ENCODE measurements around the gene ST3GAL4. TPM values are rescaled to one million over a fixed set of nuclear protein-coding genes. Genes with fewer than 3 reads are reported as not detected.

Gene ST3GAL4
- total RNA-seq, 1 experiment from 2014 or later = 13.1 TPM

DNA sequence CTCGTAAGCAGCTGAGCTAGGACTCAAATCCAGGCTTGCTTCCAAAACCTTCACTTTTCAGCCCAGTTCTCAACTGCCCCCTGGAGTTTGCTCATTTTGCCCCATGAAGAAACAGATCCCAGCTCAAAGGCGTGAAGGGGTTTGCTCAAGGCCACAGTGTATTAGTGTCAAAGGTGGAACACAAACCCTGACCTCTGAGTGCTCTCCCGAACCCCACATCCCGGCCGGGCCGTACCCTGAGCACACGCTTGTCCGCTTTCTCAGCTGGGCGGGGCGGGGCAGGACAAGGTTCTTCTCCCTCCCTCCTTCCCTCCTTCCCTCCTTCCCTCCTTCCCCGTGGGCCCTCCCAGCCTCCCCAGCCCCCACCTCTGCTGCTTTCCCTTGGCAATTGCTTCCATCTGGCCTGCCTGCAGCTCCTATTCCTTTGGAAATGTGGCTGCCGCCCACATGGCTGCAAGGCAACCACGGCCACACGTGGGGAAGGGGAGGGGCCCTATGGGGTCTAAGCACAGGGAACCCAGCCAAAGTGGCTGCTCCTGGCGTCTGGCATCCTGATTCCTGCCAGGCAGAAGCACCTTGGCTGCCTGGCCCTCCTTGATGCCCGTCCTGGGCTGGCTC is 4.1 kb downstream of the ST3GAL4 start:
- Histone ChIP-seq H3K36me3 (ENCODE audit: control insufficient read depth in 1 of 2, insufficient read depth in 2 of 2, low read length in 2 of 2) (no peaks in the 10 kb centered on the region), H3K27ac (ENCODE audit: low read depth, low read length) (no peak overlapping the region), H3K4me1 (ENCODE audit: control insufficient read depth in 1 of 2, insufficient read depth in 2 of 2, low read length in 2 of 2) (peaks cover 11 to 33% of the 10 kb centered on the region in 2 experiments), H3K9me3 (ENCODE audit: control insufficient read depth in 1 of 2, insufficient read depth in 1 of 2, low read depth in 1 of 2, low read length in 2 of 2) (no peaks in the 10 kb centered on the region), H3K4me2 (ENCODE audit: low read length) (no peak overlapping the region), H3K9ac (ENCODE audit: low read length) (no peak overlapping the region), H3K9me2 (ENCODE audit: insufficient read depth) (no peaks in the 10 kb centered on the region), H3K4me3 (replicated peaks in 1 of 2; ENCODE audit: low read depth in 1 of 2, low read length in 2 of 2) (no peak overlapping the region), H4K20me1 (ENCODE audit: insufficient read depth) (no peaks in the 10 kb centered on the region), H3K27me3 (ENCODE audit: insufficient read depth, low read length) (no peaks in the 10 kb centered on the region), H2AFZ (ENCODE audit: low read depth, low read length, poor library complexity, severe bottlenecking) (no peak overlapping the region), H3K79me2 (ENCODE audit: insufficient read depth, low read length) (peaks cover 7% of the 10 kb centered on the region; the same call in 1 of the 2 replicates)
- DNase-seq (ENCODE audit: low read depth, low spot score) (no peak), ATAC-seq (no peak)
- BruUV-seq (replicated peaks) = no TSS peak
- ChIA-PET RAD21 (ENCODE audit: low non-redundant PET in 1 of 2, low total read pairs in 2 of 2, uncharacterized antibody in 2 of 2, unreplicated experiment in 2 of 2) (no interaction called here), POLR2A (no interaction called here), CTCF (interaction anchor here (0.6 to 0.8 kb wide), 2 partner anchors 42 to 121 kb away, joined by 3 read pairs; no protein-coding TSS in a partner anchor)
- intact Hi-C loops (cut with micrococcal nuclease) = no loop called here
- TF ChIP-seq, protein P1, sequence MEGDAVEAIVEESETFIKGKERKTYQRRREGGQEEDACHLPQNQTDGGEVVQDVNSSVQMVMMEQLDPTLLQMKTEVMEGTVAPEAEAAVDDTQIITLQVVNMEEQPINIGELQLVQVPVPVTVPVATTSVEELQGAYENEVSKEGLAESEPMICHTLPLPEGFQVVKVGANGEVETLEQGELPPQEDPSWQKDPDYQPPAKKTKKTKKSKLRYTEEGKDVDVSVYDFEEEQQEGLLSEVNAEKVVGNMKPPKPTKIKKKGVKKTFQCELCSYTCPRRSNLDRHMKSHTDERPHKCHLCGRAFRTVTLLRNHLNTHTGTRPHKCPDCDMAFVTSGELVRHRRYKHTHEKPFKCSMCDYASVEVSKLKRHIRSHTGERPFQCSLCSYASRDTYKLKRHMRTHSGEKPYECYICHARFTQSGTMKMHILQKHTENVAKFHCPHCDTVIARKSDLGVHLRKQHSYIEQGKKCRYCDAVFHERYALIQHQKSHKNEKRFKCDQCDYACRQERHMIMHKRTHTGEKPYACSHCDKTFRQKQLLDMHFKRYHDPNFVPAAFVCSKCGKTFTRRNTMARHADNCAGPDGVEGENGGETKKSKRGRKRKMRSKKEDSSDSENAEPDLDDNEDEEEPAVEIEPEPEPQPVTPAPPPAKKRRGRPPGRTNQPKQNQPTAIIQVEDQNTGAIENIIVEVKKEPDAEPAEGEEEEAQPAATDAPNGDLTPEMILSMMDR (IDR thresholded peaks at IDR 0.05 in 2 of 3, conservative IDR thresholded peaks at IDR 0.05 in 1 of 3; ENCODE audit: borderline replicate concordance in 1 of 3, insufficient read depth in 1 of 3, low read depth in 2 of 3, low read length in 2 of 3) = no peak
- TF ChIP-seq JUND (IDR thresholded peaks at IDR 0.05) = no peak
- no peak for TF ChIP-seq ELF1 (IDR thresholded peaks at IDR 0.05; ENCODE audit: borderline replicate concordance, low read depth)
- no peak for TF ChIP-seq SIN3A (IDR thresholded peaks at IDR 0.05; ENCODE audit: low read depth)
- no peak for TF ChIP-seq SRF (IDR thresholded peaks at IDR 0.05; ENCODE audit: low read depth)
- no peak for TF ChIP-seq EZH2phosphoT487 (IDR thresholded peaks at IDR 0.05; ENCODE audit: borderline replicate concordance)
- TF ChIP-seq TCF7L2 (IDR thresholded peaks at IDR 0.05; ENCODE audit: borderline replicate concordance, extremely low read depth, insufficient read depth, insufficient read length) = no peak
- no peak for TF ChIP-seq EZH2 (IDR thresholded peaks at IDR 0.05)
- TF ChIP-seq CEBPB (IDR thresholded peaks at IDR 0.05; ENCODE audit: low read depth) = no peak
- TF ChIP-seq, protein P2, sequence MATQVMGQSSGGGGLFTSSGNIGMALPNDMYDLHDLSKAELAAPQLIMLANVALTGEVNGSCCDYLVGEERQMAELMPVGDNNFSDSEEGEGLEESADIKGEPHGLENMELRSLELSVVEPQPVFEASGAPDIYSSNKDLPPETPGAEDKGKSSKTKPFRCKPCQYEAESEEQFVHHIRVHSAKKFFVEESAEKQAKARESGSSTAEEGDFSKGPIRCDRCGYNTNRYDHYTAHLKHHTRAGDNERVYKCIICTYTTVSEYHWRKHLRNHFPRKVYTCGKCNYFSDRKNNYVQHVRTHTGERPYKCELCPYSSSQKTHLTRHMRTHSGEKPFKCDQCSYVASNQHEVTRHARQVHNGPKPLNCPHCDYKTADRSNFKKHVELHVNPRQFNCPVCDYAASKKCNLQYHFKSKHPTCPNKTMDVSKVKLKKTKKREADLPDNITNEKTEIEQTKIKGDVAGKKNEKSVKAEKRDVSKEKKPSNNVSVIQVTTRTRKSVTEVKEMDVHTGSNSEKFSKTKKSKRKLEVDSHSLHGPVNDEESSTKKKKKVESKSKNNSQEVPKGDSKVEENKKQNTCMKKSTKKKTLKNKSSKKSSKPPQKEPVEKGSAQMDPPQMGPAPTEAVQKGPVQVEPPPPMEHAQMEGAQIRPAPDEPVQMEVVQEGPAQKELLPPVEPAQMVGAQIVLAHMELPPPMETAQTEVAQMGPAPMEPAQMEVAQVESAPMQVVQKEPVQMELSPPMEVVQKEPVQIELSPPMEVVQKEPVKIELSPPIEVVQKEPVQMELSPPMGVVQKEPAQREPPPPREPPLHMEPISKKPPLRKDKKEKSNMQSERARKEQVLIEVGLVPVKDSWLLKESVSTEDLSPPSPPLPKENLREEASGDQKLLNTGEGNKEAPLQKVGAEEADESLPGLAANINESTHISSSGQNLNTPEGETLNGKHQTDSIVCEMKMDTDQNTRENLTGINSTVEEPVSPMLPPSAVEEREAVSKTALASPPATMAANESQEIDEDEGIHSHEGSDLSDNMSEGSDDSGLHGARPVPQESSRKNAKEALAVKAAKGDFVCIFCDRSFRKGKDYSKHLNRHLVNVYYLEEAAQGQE (IDR thresholded peaks at IDR 0.05; ENCODE audit: low read depth) = no peak
- TF ChIP-seq RAD21 (IDR thresholded peaks at IDR 0.05; ENCODE audit: low read depth) = no peak
- no peak for TF ChIP-seq ZFX (IDR thresholded peaks at IDR 0.05)
- TF ChIP-seq CBX3 (IDR thresholded peaks at IDR 0.05; ENCODE audit: low read depth) = no peak
- TF ChIP-seq POLR2A (IDR thresholded peaks at IDR 0.05; ENCODE audit: borderline replicate concordance, extremely low read depth, insufficient read depth, insufficient read length) = no peak
- TF ChIP-seq EGR1 (IDR thresholded peaks at IDR 0.05; ENCODE audit: low read depth) = no peak
- TF ChIP-seq SP1 (IDR thresholded peaks at IDR 0.05; ENCODE audit: low read depth) = no peak
- TF ChIP-seq POLR2AphosphoS5 (IDR thresholded peaks at IDR 0.05; ENCODE audit: low read depth, low read length) = no peak
- TF ChIP-seq FOSL1 (IDR thresholded peaks at IDR 0.05; ENCODE audit: low read depth) = no peak
- no peak for TF ChIP-seq YY1 (IDR thresholded peaks at IDR 0.05; ENCODE audit: extremely low read depth, insufficient replicate concordance, low read depth, low read length)
- TF ChIP-seq, protein P3, sequence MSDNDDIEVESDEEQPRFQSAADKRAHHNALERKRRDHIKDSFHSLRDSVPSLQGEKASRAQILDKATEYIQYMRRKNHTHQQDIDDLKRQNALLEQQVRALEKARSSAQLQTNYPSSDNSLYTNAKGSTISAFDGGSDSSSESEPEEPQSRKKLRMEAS (IDR thresholded peaks at IDR 0.05) = no peak

All from HCT116 (cell line).